HCEC 1CT (cell line): ENCODE data around the gene PLS1.
"Not testable (repeated sequence)": the region's sequence is repeated elsewhere in the genome, so short reads cannot be mapped to it uniquely, and the experiment has no call there.

Experiments
- DNase-seq: peaks from one replicate; pipeline ENCODE4 v3.0.0-alpha.2; 2017

The PLS1 gene

GRCh38 chr3:142706321-142707127, 110.3 kb downstream of the PLS1 start:
- no peak for DNase-seq

- DNase-seq = no peak
These were observed 113.0 kb downstream of the PLS1 start for GRCh38 chr3:142709207-142709606.

- not testable (repeated sequence) for DNase-seq
These were observed 118.7 kb downstream of the PLS1 start for GRCh38 chr3:142714882-142715281.

- no peak for DNase-seq
These were observed 119.9 kb downstream of the PLS1 start for GRCh38 chr3:142716102-142716501.

GRCh38 chr3:142723665-142723967, 127.4 kb downstream of the PLS1 start:
- DNase-seq = no peak

GRCh38 chr3:142723968-142724681, 127.9 kb downstream of the PLS1 start, which contains the start of gene TRPC1:
TSS of gene TRPC1 (plus strand) at chr3:142724034. CDS start at chr3:142724560, 526 bp downstream.
- peak; percentile 66 for DNase-seq

GRCh38 chr3:142724682-142725356, 128.6 kb downstream of the PLS1 start:
- DNase-seq = peak; percentile 54

- DNase-seq = no peak
These were observed 129.2 kb downstream of the PLS1 start for GRCh38 chr3:142725357-142725739.

- DNase-seq = no peak
These were observed 129.8 kb downstream of the PLS1 start for GRCh38 chr3:142726017-142726416.

- no peak for DNase-seq
These were observed 135.9 kb downstream of the PLS1 start for GRCh38 chr3:142732066-142732465.

- no peak for DNase-seq
These were observed 138.6 kb downstream of the PLS1 start for GRCh38 chr3:142734834-142735233.

- DNase-seq = no peak
These were observed 139.3 kb downstream of the PLS1 start for GRCh38 chr3:142735462-142735861.

- no peak for DNase-seq
These were observed 142.2 kb downstream of the PLS1 start for GRCh38 chr3:142738396-142738795.

GRCh38 chr3:142746646-142747045, 150.5 kb downstream of the PLS1 start:
- no peak for DNase-seq

- DNase-seq = not testable (repeated sequence)
These were observed 154.3 kb downstream of the PLS1 start for GRCh38 chr3:142750531-142750930.

- not testable (repeated sequence) for DNase-seq
These were observed 156.4 kb downstream of the PLS1 start for GRCh38 chr3:142752605-142753004.

- DNase-seq = no peak
These were observed 158.3 kb downstream of the PLS1 start for GRCh38 chr3:142754494-142754893.
